NCI-H2029 (cell line): Measurements from ENCODE around the gene INPPL1.
"Not testable (repeated sequence)": the region's sequence is repeated elsewhere in the genome, so short reads cannot be mapped to it uniquely, and the experiment has no call there.

Experiments used
- DNase-seq: peaks from one replicate; lab custom pipeline; 2025; lab: John Stamatoyannopoulos, UW

INPPL1 gene

GRCh38 chr11:72224564-72225410 is at the start of gene INPPL1:
Gene INPPL1, plus strand, starts transcription at chr11:72224767. Its CDS starts 218 bp downstream, at chr11:72224985.
- no peak for DNase-seq

- DNase-seq: no peak
These were observed 46.9 kb upstream of the INPPL1 start for GRCh38 chr11:72177656-72178055.

- DNase-seq: no peak
These were observed 45.3 kb upstream of the INPPL1 start for GRCh38 chr11:72179049-72179803.

GRCh38 chr11:72179804-72180396 is 44.7 kb upstream of the INPPL1 start:
- DNase-seq: no peak

- not testable (repeated sequence) for DNase-seq
These were observed 43.5 kb upstream of the INPPL1 start for GRCh38 chr11:72180892-72181552.

GRCh38 chr11:72181553-72181958 is 43.0 kb upstream of the INPPL1 start:
- not testable (repeated sequence) for DNase-seq

GRCh38 chr11:72188267-72188666 is 36.3 kb upstream of the INPPL1 start:
- DNase-seq: no peak

- no peak for DNase-seq
These were observed 34.9 kb upstream of the INPPL1 start for GRCh38 chr11:72189455-72190250.

GRCh38 chr11:72190631-72191071 is 33.9 kb upstream of the INPPL1 start:
- DNase-seq: no peak

GRCh38 chr11:72191961-72192381 is 32.6 kb upstream of the INPPL1 start, which contains the start of gene FOLR1:
Gene FOLR1, plus strand, starts transcription at chr11:72192140. Its CDS starts 34 bp downstream, at chr11:72192174.
- DNase-seq: no peak

- DNase-seq: no peak
These were observed 28.9 kb upstream of the INPPL1 start for GRCh38 chr11:72195518-72196270.

- not testable (repeated sequence) for DNase-seq
These were observed 23.1 kb upstream of the INPPL1 start for GRCh38 chr11:72201445-72201844.

GRCh38 chr11:72202571-72202970 is 22.0 kb upstream of the INPPL1 start:
- no peak for DNase-seq

- no peak for DNase-seq
These were observed 21.4 kb upstream of the INPPL1 start for GRCh38 chr11:72203163-72203562.

- no peak for DNase-seq
These were observed 19.7 kb upstream of the INPPL1 start for GRCh38 chr11:72204886-72205285.

- DNase-seq: not testable (repeated sequence)
These were observed 17.8 kb upstream of the INPPL1 start for GRCh38 chr11:72206794-72207193.

- no peak for DNase-seq
These were observed 16.3 kb upstream of the INPPL1 start for GRCh38 chr11:72208281-72208680.

- no peak for DNase-seq
These were observed 15.5 kb upstream of the INPPL1 start for GRCh38 chr11:72209101-72209500.

- DNase-seq: no peak
These were observed 7.9 kb upstream of the INPPL1 start, which contains the start of gene FOLR2 for GRCh38 chr11:72216638-72217037. Gene FOLR2, plus strand, starts transcription at chr11:72216794. Its CDS starts 1,791 bp downstream, at chr11:72218585.

- no peak for DNase-seq
These were observed 6.7 kb upstream of the INPPL1 start for GRCh38 chr11:72217841-72218240.
